HepG2 (cell line): ENCODE results near the gene TMEM14B. TPM values are rescaled to one million over a fixed set of nuclear protein-coding genes. Genes with fewer than 3 reads are reported as not detected.

Source experiments
- ATF7-NPFF ChIP-seq: sonication (generic); formaldehyde crosslinking; IDR thresholded peaks from 2 replicates; pipeline ENCODE4 v1.8.1; 2023; ENCODE audit warnings: mild to moderate bottlenecking, low read depth, missing genetic modification reagents, moderate library complexity
- CCDC6 ChIP-seq: sonication (generic); formaldehyde crosslinking; IDR thresholded peaks from 2 replicates; pipeline ENCODE4 v1.8.1; 2022; ENCODE audit warnings: mild to moderate bottlenecking, missing genetic modification reagents, moderate library complexity
- EEA1 ChIP-seq: sonication (generic); formaldehyde crosslinking; IDR thresholded peaks from 2 replicates; pipeline ENCODE4 v1.5.1; 2020; ENCODE audit warnings: mild to moderate bottlenecking, missing genetic modification reagents, borderline replicate concordance
- FOSL1 ChIP-seq: sonication (generic); formaldehyde crosslinking; IDR thresholded peaks from 2 replicates; pipeline ENCODE4 v1.9.0; 2021; ENCODE audit warnings: missing genetic modification reagents, borderline replicate concordance
- GZF1 ChIP-seq: sonication (generic); formaldehyde crosslinking; IDR thresholded peaks from 2 replicates; pipeline ENCODE4 v1.5.1; 2020; ENCODE audit warnings: mild to moderate bottlenecking, missing genetic modification reagents
- HDAC2 ChIP-seq: sonication (generic); formaldehyde crosslinking; IDR thresholded peaks from 2 replicates; pipeline ENCODE4 v1.4.0; 2020; ENCODE audit warnings: missing genetic modification reagents
- MAFF ChIP-seq: IDR thresholded peaks from 2 replicates; pipeline ENCODE4 v1.6.1; 2011; ENCODE audit warnings: low read depth, low read length, improper control_type of control experiment
- MIXL1 ChIP-seq: IDR thresholded peaks from 2 replicates; pipeline ENCODE4 v1.6.1; 2016
- NFE2L2 ChIP-seq: fragments of 150-350 bp; IDR thresholded peaks from 2 replicates; pipeline ENCODE4 v1.6.1; 2014; ENCODE audit warnings: low read length
- SAFB2 ChIP-seq: sonication (generic); formaldehyde crosslinking; IDR thresholded peaks from 2 replicates; pipeline ENCODE4 v1.5.1; 2020; ENCODE audit warnings: missing genetic modification reagents, low read depth, mild to moderate bottlenecking, borderline replicate concordance
- SP5 ChIP-seq: IDR thresholded peaks from 2 replicates; pipeline ENCODE4 v1.6.1; 2016; ENCODE audit warnings: low read depth, borderline replicate concordance
- TGIF2 ChIP-seq: IDR thresholded peaks from 2 replicates; pipeline ENCODE4 v1.6.1; 2016; ENCODE audit warnings: control low read depth, missing compliant biosample characterization
- ZFP36 ChIP-seq: fragments of 150-350 bp; IDR thresholded peaks from 2 replicates; pipeline ENCODE4 v1.6.1; 2018; ENCODE audit warnings: borderline replicate concordance, low read length, low read depth; ENCODE audit not compliant: partially characterized antibody
- ZNF30 ChIP-seq: sonication (generic); formaldehyde crosslinking; IDR thresholded peaks from 2 replicates; pipeline ENCODE4 v1.5.0; 2020; ENCODE audit warnings: mild to moderate bottlenecking, missing genetic modification reagents
- ZNF496 ChIP-seq: sonication (generic); formaldehyde crosslinking; IDR thresholded peaks from 2 replicates; pipeline ENCODE4 v1.8.1; 2023; ENCODE audit warnings: mild to moderate bottlenecking, moderate library complexity, missing genetic modification reagents; ENCODE audit not compliant: insufficient replicate concordance
- ZNF567 ChIP-seq: sonication (generic); formaldehyde crosslinking; IDR thresholded peaks from 2 replicates; pipeline ENCODE4 v1.8.1; 2023; ENCODE audit warnings: mild to moderate bottlenecking, missing genetic modification reagents, borderline replicate concordance
- polyA plus RNA-seq, 8 experiments: library from polyadenylated mRNA; depleted of rRNA in 3 of 8; stranded (reverse) in 7 of 8; unstranded in 1 of 8; fragments of >200 nt; fragmentation: Illumina TruSeq in 4 of 8; extraction: Trizol in 4 of 8; gene quantifications; 2 replicates each; pipeline versions ENCODE4 v1.2.1 to v1.2.3, GENCODE V29; 2011 to 2016; ENCODE audit warnings: low read depth in 4 of 8, missing spikeins in 1 of 8, mixed read lengths in 1 of 8; ENCODE audit not compliant: insufficient read depth in 1 of 8
- total RNA-seq, 5 experiments: library from RNA; depleted of rRNA; stranded (reverse); fragments of >200 nt; fragmentation: Illumina TruSeq; extraction: Trizol; gene quantifications; 2 replicates each; pipeline ENCODE4 v1.2.3, GENCODE V29; 2016; ENCODE audit warnings: low read depth in 1 of 5
- TF ChIP-seq, protein P1 (sequence below): sonication (generic); formaldehyde crosslinking; IDR thresholded peaks from 2 replicates; pipeline ENCODE4 v1.5.0; 2020; ENCODE audit warnings: mild to moderate bottlenecking, missing genetic modification reagents, moderate library complexity
- TF ChIP-seq, protein P2 (sequence below): IDR thresholded peaks from 2 replicates; pipeline ENCODE4 v1.6.1; 2012; ENCODE audit warnings: low read depth, low read length, improper control_type of control experiment
- TF ChIP-seq, protein P3 (sequence below), 2 experiments: sonication (generic) in 1 of 2; formaldehyde crosslinking in 1 of 2; IDR thresholded peaks; 2 replicates each; pipeline versions ENCODE4 v1.5.1 to v1.6.1; 2011 to 2020; ENCODE audit warnings: borderline replicate concordance in 1 of 2, low read depth in 1 of 2, low read length in 1 of 2, mild to moderate bottlenecking in 1 of 2, missing genetic modification reagents in 1 of 2, moderate library complexity in 1 of 2
- TF ChIP-seq, protein P4 (sequence below): IDR thresholded peaks from 2 replicates; pipeline ENCODE4 v1.6.1; 2016; ENCODE audit warnings: mild to moderate bottlenecking
- TF ChIP-seq, protein P5 (sequence below): sonication (generic); formaldehyde crosslinking; IDR thresholded peaks from 2 replicates; pipeline ENCODE4 v1.5.0; 2020; ENCODE audit warnings: missing genetic modification reagents
- TF ChIP-seq, protein P6 (sequence below): sonication (generic); formaldehyde crosslinking; IDR thresholded peaks from 2 replicates; pipeline ENCODE4 v1.4.0; 2020; ENCODE audit warnings: missing genetic modification reagents

TMEM14B gene
- total and polyA plus RNA-seq, 2 of the 13 experiments (the other 11 are each of a cell fraction or from before 2014, with no cell fraction given), result 133 to 200 TPM

DNA sequence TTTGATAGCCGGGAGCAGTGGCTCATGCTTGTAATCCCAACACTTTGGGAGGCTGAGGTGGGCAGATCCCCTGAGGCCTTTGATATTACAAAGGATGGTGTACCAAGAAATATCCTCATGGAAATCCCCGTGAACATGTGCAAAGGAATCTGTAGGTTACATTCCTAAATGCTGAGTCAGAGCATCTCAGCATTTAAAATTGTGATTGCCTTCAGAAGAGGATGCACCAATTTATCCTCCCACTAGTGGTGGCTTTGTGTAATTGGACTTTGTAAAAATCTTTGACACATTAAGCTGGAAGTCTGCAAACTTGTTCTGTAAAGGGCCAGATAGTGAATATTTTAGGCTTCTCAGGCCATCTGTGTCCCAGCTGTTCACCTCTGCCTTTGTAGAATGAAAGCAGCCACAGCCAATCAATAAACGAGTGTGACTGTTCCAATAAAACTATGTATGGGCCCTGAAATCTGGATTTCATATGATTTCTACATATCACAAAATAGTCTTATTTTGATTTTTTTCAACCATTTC, 11.8 kb downstream of the TMEM14B start (continued):
- TF ChIP-seq, protein P1, sequence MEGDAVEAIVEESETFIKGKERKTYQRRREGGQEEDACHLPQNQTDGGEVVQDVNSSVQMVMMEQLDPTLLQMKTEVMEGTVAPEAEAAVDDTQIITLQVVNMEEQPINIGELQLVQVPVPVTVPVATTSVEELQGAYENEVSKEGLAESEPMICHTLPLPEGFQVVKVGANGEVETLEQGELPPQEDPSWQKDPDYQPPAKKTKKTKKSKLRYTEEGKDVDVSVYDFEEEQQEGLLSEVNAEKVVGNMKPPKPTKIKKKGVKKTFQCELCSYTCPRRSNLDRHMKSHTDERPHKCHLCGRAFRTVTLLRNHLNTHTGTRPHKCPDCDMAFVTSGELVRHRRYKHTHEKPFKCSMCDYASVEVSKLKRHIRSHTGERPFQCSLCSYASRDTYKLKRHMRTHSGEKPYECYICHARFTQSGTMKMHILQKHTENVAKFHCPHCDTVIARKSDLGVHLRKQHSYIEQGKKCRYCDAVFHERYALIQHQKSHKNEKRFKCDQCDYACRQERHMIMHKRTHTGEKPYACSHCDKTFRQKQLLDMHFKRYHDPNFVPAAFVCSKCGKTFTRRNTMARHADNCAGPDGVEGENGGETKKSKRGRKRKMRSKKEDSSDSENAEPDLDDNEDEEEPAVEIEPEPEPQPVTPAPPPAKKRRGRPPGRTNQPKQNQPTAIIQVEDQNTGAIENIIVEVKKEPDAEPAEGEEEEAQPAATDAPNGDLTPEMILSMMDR (CRISPR knock-in tag), result peak; percentile 33
- no peak for TF ChIP-seq ZNF567
- TF ChIP-seq TGIF2 (CRISPR knock-in tag), result no peak
- TF ChIP-seq ZNF496 (CRISPR knock-in tag), result no peak
- TF ChIP-seq, protein P2, sequence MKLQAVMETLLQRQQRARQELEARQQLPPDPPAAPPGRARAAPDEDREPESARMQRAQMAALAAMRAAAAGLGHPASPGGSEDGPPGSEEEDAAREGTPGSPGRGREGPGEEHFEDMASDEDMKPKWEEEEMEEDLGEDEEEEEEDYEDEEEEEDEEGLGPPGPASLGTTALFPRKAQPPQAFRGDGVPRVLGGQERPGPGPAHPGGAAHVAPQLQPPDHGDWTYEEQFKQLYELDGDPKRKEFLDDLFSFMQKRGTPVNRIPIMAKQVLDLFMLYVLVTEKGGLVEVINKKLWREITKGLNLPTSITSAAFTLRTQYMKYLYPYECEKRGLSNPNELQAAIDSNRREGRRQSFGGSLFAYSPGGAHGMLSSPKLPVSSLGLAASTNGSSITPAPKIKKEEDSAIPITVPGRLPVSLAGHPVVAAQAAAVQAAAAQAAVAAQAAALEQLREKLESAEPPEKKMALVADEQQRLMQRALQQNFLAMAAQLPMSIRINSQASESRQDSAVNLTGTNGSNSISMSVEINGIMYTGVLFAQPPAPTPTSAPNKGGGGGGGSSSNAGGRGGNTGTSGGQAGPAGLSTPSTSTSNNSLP, result peak; percentile 94
- TF ChIP-seq, protein P3, sequence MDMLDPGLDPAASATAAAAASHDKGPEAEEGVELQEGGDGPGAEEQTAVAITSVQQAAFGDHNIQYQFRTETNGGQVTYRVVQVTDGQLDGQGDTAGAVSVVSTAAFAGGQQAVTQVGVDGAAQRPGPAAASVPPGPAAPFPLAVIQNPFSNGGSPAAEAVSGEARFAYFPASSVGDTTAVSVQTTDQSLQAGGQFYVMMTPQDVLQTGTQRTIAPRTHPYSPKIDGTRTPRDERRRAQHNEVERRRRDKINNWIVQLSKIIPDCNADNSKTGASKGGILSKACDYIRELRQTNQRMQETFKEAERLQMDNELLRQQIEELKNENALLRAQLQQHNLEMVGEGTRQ (IDR thresholded peaks at IDR 0.05; ENCODE audit: low read depth, low read length), result no peak
- TF ChIP-seq, protein P3 (CRISPR knock-in tag; IDR thresholded peaks at IDR 0.05; ENCODE audit: borderline replicate concordance), result no peak
- TF ChIP-seq CCDC6 (CRISPR knock-in tag), result no peak
- TF ChIP-seq EEA1 (CRISPR knock-in tag), result no peak
- no peak for TF ChIP-seq ZNF30
- TF ChIP-seq NFE2L2, result peak; percentile 91
- TF ChIP-seq SAFB2 (CRISPR knock-in tag), result no peak
- peak; percentile 68; the same call in 1 of the 2 replicates for TF ChIP-seq FOSL1 (CRISPR knock-in tag)
- TF ChIP-seq MIXL1 (CRISPR knock-in tag), result 0 out of 2 replicates have a peak, but pooled peaks have one; percentile 35
- no peak for TF ChIP-seq ATF7-NPFF (CRISPR knock-in tag)
- TF ChIP-seq ZFP36, result no peak
- peak; percentile 98 for TF ChIP-seq MAFF
- no peak for TF ChIP-seq SP5 (CRISPR knock-in tag)
- TF ChIP-seq, protein P4, sequence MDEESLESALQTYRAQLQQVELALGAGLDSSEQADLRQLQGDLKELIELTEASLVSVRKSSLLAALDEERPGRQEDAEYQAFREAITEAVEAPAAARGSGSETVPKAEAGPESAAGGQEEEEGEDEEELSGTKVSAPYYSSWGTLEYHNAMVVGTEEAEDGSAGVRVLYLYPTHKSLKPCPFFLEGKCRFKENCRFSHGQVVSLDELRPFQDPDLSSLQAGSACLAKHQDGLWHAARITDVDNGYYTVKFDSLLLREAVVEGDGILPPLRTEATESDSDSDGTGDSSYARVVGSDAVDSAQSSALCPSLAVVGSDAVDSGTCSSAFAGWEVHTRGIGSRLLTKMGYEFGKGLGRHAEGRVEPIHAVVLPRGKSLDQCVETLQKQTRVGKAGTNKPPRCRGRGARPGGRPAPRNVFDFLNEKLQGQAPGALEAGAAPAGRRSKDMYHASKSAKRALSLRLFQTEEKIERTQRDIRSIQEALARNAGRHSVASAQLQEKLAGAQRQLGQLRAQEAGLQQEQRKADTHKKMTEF (CRISPR knock-in tag), result 0 out of 2 replicates have a peak, but pooled peaks have one; percentile 28
- TF ChIP-seq, protein P5, sequence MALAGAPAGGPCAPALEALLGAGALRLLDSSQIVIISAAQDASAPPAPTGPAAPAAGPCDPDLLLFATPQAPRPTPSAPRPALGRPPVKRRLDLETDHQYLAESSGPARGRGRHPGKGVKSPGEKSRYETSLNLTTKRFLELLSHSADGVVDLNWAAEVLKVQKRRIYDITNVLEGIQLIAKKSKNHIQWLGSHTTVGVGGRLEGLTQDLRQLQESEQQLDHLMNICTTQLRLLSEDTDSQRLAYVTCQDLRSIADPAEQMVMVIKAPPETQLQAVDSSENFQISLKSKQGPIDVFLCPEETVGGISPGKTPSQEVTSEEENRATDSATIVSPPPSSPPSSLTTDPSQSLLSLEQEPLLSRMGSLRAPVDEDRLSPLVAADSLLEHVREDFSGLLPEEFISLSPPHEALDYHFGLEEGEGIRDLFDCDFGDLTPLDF (CRISPR knock-in tag), result no peak
- TF ChIP-seq GZF1 (CRISPR knock-in tag), result no peak
- TF ChIP-seq, protein P6, sequence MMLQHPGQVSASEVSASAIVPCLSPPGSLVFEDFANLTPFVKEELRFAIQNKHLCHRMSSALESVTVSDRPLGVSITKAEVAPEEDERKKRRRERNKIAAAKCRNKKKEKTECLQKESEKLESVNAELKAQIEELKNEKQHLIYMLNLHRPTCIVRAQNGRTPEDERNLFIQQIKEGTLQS (CRISPR knock-in tag), result peak; percentile 84
- no peak for TF ChIP-seq HDAC2 (CRISPR knock-in tag)
